ENCODE measurements around the gene TMEM63C. TPM values are rescaled to one million over a fixed set of nuclear protein-coding genes. Genes with fewer than 3 reads are reported as not detected.

The TMEM63C gene
- total RNA-seq, 3 donors from 2014 or later (not counting 1 experiment from before 2014, with no cell fraction given) = 1.5 to 5.1 (median 2.1) TPM

- DNase-seq (no peak), ATAC-seq (no peak)
- peaks cover 14 to 16% of the 10 kb centered on the region in 2 donors for H3K27me3 Mint-ChIP-seq (ENCODE audit: low read depth in 2 of 2)
- H3K4me3 ChIP-seq (ENCODE audit: low read length) = no peak overlapping the region
- H3K4me1 Mint-ChIP-seq = no peaks in the 10 kb centered on the region
- H3K9me3 ChIP-seq (ENCODE audit: control insufficient read depth, insufficient read depth, low read length) = no peaks in the 10 kb centered on the region
- H3K4me3 Mint-ChIP-seq = no peak overlapping the region
- H3K27ac ChIP-seq (ENCODE audit: low read length) = no peak overlapping the region
- H3K27ac Mint-ChIP-seq = no peak overlapping the region
- intact Hi-C loops (cut with micrococcal nuclease) = no loop called here
- no peaks in the 10 kb centered on the region for H3K9me3 Mint-ChIP-seq
- H3K27me3 ChIP-seq (ENCODE audit: control insufficient read depth, insufficient read depth, low read length) = no peaks in the 10 kb centered on the region
- H3K36me3 ChIP-seq (ENCODE audit: control insufficient read depth, insufficient read depth, low read length) = no peaks in the 10 kb centered on the region
- no peak for TF ChIP-seq CTCF (IDR thresholded peaks at IDR 0.05)
- H3K4me1 ChIP-seq (ENCODE audit: control insufficient read depth, insufficient read depth, low read length) = no peaks in the 10 kb centered on the region
- WGBS (ENCODE audit: insufficient coverage) = no CpG with 5 or more reads among the region's 1 CpG
- no peaks in the 10 kb centered on the region for H3K36me3 Mint-ChIP-seq
Observed at GRCh38 chr14:77190977-77191376, 9.4 kb downstream of the TMEM63C start.

GRCh38 chr14:77194706-77195105 is 13.1 kb downstream of the TMEM63C start:
- no peak for TF ChIP-seq CTCF (IDR thresholded peaks at IDR 0.05)

GRCh38 chr14:77195766-77196165 is 14.2 kb downstream of the TMEM63C start:
- no peaks in the 10 kb centered on the region for H3K36me3 Mint-ChIP-seq
- H3K4me1 Mint-ChIP-seq = no peaks in the 10 kb centered on the region
- ATAC-seq (no peak), DNase-seq (no peak)
- Histone ChIP-seq H3K4me3 (ENCODE audit: low read length) (no peak overlapping the region), H3K9me3 (ENCODE audit: control insufficient read depth, insufficient read depth, low read length) (no peaks in the 10 kb centered on the region), H3K27me3 (ENCODE audit: control insufficient read depth, insufficient read depth, low read length) (no peaks in the 10 kb centered on the region), H3K4me1 (ENCODE audit: control insufficient read depth, insufficient read depth, low read length) (no peaks in the 10 kb centered on the region), H3K27ac (ENCODE audit: low read length) (no peak overlapping the region), H3K36me3 (ENCODE audit: control insufficient read depth, insufficient read depth, low read length) (no peaks in the 10 kb centered on the region)
- no peak overlapping the region for H3K4me3 Mint-ChIP-seq
- 85% methylated on average over 8 of the region's 9 CpGs for WGBS (ENCODE audit: insufficient coverage)
- intact Hi-C loops (cut with micrococcal nuclease) = no loop called here
- H3K27ac Mint-ChIP-seq = no peak overlapping the region
- no peaks in the 10 kb centered on the region for H3K9me3 Mint-ChIP-seq
- H3K27me3 Mint-ChIP-seq (ENCODE audit: low read depth in 2 of 2) = peaks cover 0 to 8% of the 10 kb centered on the region in 2 donors
- TF ChIP-seq CTCF (IDR thresholded peaks at IDR 0.05) = no peak

More at GRCh38 chr14:77194706-77195105, 13.1 kb downstream of the TMEM63C start:
- no peaks in the 10 kb centered on the region for H3K4me1 ChIP-seq (ENCODE audit: control insufficient read depth, insufficient read depth, low read length)
- no peaks in the 10 kb centered on the region for H3K27me3 ChIP-seq (ENCODE audit: control insufficient read depth, insufficient read depth, low read length)
- WGBS (ENCODE audit: insufficient coverage) = 93% methylated on average over 5 of the region's 8 CpGs
- Mint-ChIP-seq H3K36me3 (no peaks in the 10 kb centered on the region), H3K27ac (no peak overlapping the region), H3K4me3 (no peak overlapping the region), H3K9me3 (no peaks in the 10 kb centered on the region), H3K27me3 (ENCODE audit: low read depth in 2 of 2) (peaks cover 7 to 14% of the 10 kb centered on the region in 2 donors), H3K4me1 (no peaks in the 10 kb centered on the region)
- no peak for ATAC-seq
- no peaks in the 10 kb centered on the region for H3K36me3 ChIP-seq (ENCODE audit: control insufficient read depth, insufficient read depth, low read length)
- H3K4me3 ChIP-seq (ENCODE audit: low read length) = no peak overlapping the region
- DNase-seq = no peak
- H3K27ac ChIP-seq (ENCODE audit: low read length) = no peak overlapping the region
- H3K9me3 ChIP-seq (ENCODE audit: control insufficient read depth, insufficient read depth, low read length) = no peaks in the 10 kb centered on the region
- intact Hi-C loops (cut with micrococcal nuclease) = no loop called here

- no peaks in the 10 kb centered on the region for H3K36me3 ChIP-seq (ENCODE audit: control insufficient read depth, insufficient read depth, low read length)
- H3K27me3 ChIP-seq (ENCODE audit: control insufficient read depth, insufficient read depth, low read length) = no peaks in the 10 kb centered on the region
- Mint-ChIP-seq H3K36me3 (no peaks in the 10 kb centered on the region), H3K27me3 (ENCODE audit: low read depth in 2 of 2) (peaks cover 0 to 3% of the 10 kb centered on the region in 2 donors), H3K27ac (no peak overlapping the region), H3K4me3 (no peak overlapping the region), H3K9me3 (no peaks in the 10 kb centered on the region), H3K4me1 (no peaks in the 10 kb centered on the region)
- WGBS (ENCODE audit: insufficient coverage) = 96% methylated on average over 4 of the region's 4 CpGs
- ATAC-seq (peak in 1 of 3 donors; percentile 35), DNase-seq (no peak)
- intact Hi-C loops (cut with micrococcal nuclease) = no loop called here
- H3K4me1 ChIP-seq (ENCODE audit: control insufficient read depth, insufficient read depth, low read length) = no peaks in the 10 kb centered on the region
- no peak for TF ChIP-seq CTCF (IDR thresholded peaks at IDR 0.05)
- H3K27ac ChIP-seq (ENCODE audit: low read length) = no peak overlapping the region
- no peak overlapping the region for H3K4me3 ChIP-seq (ENCODE audit: low read length)
- no peaks in the 10 kb centered on the region for H3K9me3 ChIP-seq (ENCODE audit: control insufficient read depth, insufficient read depth, low read length)
Observed at GRCh38 chr14:77197988-77198387, 16.4 kb downstream of the TMEM63C start.

Measured in natural killer cell (primary cell).